HG02981 (cell line): ENCODE measurements around the gene SSBP3.

ENCODE experiments used
- ATAC-seq: cut with Tn5 transposase; IDR thresholded peaks from one replicate; pipeline ENCODE4 v1.9.1; 2021; ENCODE audit warnings: mild to moderate bottlenecking, moderate library complexity; ENCODE audit not compliant: unreplicated experiment

Gene SSBP3

DNA sequence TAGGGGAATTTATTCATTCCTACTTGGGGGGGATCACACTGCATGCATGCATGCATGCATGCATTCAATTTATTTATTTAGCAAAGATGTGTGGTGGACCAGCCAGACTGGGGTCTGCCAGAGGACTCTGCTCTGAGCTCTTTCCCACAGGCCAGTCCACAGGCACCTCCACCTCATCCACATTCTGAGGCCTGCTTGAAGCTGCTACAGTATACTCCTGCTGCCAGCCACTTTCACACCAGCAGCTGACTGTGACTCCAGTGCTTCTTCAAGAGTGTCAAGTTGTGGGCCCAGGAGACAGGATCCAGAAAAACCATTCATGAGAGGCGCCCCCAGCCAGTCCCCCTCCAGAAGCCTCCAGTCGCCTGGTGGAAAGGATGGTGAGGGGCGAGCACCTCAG, 30.9 kb downstream of the SSBP3 start:
- no peak for ATAC-seq

DNA sequence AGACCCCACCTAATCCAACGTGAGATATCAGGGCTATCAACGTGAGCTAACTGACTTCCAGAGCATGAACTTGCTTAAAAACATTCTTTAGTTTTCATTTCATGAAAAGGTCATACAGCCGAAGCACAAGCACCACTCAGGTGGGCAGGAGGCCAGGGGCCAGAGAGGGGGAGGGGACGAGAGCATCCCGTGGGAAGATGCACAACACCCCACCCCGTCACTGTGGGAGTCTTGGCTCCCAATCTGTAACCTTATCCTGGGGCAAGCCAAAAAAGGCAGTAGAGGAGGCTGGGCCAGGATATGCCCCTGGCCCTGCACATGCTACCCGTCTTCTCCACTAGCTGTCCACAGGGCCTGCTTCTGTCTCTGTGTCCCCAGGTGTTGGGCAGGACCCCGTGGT, 31.4 kb downstream of the SSBP3 start:
- no peak for ATAC-seq

DNA sequence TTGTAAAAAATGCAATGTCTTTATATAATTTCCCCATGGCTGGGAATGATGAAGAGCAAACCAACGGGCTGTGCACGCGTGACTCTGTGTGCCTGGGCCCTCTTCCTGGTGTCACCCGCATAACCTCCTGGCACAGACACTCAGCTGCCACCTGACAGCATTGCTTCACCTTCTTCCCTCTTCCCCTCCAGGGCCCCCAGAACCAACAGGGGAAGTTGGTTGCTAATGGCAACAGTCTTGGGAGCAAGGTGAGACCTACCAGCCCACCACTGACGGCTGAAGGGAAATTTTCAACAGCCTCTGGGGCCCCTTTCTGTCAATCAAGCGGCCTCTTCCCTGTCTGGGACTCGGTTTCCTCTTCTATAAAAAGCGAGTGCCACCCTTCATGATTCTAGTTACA, 33.2 kb downstream of the SSBP3 start:
- no peak for ATAC-seq

DNA sequence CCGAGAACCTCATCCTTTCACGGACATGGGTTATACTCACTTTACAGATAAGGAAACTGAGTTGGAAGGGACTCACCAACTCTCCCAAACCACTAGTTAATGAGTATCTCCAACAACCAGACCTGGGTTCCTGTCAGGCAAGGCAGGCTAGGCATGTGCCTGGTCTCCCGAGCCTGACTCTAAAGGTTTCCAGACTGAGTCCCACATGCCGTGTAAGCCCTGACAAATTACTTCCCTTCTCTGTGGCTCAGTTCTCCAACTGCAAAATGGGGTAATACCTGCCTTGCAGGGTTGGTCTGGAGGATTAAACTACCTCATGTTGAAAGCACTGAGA, 34.3 kb downstream of the SSBP3 start:
- ATAC-seq, result peak; percentile 37

DNA sequence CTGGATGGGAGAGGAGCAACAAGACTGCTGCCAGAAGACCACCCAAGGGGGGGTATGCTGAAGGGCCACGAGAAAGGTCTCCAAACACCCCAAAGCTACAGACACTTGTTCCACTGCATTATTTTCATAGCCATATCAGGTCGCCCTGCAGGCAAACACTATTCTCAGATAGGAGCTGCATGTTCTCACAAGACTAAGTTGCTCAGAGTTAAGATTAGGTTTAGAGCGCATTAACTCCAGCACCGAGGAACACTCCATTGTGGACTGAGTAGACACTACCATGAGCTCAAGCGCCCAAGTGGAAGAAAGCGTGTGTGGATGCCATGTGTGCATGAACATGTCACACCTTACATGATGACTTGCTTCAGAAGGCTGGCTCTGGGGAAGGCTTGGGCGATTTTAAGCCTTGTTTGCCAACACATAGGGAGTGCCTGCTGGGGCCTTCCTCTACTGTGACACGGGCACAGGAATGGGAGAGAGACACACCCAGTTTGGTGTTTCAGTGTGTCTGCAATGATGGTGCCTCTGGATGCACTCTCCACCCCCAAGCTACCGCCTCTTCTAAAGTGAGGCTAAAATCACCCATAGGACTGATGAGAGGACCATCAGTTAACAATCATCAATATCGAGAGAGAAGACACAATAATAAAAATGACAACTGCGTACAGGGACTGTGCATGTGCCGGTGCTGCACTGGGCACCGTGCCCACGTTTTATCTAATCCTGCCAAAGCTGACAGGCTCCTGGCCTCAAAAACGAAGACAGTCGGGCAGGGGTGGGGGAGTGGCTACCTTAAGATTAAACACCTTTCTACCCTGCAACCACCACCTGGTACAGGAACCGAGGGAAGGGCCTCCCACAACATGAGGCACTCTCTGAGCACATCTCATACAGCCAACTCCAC, 34.9 kb downstream of the SSBP3 start:
- no peak for ATAC-seq

DNA sequence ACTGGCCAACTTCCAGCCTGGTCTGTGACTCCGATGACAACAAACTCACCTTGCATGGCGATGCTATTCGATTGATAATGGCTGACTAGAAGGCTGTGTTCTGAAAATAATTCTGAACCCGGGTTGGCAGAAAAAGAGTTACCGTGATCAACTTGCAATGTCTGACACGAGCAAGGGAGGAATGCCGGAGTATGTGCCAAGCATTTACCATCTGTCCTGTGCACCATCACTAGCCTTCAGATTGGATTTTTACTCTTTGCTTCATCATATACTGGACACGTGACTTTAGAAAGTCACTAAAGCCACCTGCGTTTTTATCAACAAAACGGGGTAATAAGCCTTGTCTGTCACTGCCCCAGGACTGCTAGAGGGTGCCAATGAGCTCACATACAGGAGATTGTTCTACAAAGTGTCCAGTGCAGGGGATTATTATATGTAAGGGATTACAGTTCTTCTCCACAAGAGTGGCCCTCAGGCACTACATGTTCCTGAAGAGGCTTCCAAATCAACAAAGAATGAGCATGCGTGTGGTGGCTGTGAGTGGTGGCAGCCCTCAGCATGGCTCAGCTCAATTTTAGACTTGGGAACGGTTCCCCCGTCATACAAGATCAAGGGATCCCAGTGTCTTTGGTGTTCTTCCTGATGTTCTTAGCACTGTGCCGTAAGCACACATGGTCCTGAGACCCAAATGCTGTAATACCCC, 35.8 kb downstream of the SSBP3 start:
- ATAC-seq, result no peak

DNA sequence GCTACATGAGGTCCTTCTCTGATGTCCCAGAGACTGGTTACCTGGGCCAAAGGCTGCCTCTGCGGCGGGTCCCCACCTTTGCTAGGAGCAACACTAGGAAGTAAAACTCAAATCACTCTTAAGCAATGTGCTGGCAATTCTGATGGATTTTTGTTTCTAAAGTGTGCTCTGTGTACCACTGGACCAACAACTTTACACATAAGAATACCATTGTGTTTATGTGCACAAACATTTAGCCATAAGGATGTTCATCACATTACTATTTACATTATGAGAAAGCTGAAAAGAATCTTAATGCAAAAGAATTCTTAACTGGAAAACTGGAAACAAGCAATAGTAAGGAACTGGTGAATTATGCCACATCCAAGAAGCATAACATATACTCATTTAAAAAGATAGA, 38.6 kb downstream of the SSBP3 start:
- ATAC-seq, result no peak

DNA sequence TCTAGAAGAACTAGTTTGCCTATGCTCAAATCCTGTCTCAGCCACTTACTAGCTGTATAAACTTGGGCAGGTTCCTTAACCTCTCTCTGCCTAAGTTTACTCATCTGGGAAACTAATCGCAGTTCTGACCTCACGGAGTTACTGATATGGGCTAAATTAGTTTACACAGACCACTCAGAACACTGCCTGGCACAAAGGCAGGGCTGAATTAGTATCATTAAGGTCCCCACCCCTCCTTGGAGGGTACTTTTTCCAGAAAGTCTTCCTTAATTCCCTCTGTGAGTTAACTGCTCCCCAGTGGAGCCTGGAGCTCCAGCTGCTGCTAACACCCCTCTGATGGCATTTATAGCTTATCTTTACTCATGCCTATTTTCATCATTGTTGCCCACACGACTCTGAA, 40.3 kb downstream of the SSBP3 start:
- no peak for ATAC-seq

DNA sequence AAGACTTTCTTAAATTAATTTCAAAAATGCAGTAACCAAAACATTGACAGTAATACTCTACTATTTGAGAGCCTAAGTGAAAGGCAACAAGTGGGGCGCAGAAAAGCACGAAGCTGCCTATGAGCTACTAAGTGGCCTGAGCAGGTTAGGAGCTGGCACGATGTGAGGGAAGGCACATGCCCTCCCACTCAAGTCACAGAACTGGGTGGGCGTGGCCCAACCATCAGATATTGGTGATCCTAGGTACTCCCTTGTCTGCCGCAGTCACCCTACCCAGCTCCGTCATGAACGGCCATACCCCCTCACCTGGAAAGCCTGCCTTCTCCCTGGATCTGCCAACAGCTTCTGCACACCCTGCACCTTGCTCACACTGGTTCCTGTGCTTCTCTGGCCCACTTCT, 40.8 kb downstream of the SSBP3 start:
- no peak for ATAC-seq

DNA sequence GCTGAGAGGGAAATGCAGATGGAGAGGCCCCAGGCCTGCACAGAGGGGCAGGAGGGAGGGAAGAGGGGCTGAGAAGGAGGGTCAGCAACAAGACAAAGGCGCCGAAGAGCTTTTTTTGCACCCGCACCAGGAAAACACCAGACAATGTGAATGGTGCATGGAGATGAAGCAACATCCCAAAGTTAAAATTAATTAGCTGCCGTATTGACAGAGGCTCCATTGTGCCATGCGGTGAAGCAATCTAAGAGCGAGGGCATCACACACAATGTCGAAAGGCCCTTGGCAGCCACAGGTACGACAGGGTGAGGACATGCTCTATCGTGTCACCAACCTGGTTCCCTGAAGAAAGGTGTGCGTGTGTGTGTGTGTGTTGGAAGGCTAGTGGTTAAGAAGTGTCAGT, 41.2 kb downstream of the SSBP3 start:
- no peak for ATAC-seq

DNA sequence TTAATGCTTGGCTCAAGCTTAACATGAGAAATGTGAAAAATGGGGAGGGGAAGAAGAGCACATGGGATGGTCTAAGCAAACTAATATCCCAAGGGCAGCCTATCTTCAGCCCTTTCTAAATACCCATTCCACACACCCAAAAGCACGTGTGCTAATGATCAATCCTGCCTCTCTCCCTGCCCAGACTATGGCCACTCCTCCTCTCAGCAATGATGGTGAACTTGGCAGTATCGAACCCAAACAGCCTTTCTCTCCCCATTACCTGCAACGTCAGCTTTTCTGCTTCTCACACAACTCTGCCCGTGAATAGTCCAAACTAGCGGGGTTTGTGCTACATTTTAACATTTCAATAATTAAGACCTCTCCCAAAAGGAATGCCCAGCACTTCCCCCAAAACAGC, 41.6 kb downstream of the SSBP3 start:
- no peak for ATAC-seq

DNA sequence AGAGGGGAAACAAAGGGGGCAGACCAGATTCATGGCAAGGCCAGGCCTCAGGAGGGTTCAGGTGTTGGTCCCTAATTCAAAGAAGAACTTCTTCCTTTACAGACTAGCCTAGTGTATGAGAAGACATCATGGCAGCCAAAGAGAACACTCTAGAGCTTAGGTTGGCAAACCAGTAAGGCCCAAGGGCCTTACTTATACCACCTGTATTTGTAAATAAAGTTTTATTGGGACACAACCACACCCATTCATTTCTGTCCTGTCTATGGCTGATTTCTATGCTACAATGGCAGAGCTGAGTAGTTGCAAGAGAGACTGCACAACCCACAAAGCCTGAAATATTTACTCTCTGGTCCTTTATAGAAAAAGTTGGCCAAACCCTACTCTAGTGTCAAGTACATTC, 42.3 kb downstream of the SSBP3 start:
- ATAC-seq, result no peak

DNA sequence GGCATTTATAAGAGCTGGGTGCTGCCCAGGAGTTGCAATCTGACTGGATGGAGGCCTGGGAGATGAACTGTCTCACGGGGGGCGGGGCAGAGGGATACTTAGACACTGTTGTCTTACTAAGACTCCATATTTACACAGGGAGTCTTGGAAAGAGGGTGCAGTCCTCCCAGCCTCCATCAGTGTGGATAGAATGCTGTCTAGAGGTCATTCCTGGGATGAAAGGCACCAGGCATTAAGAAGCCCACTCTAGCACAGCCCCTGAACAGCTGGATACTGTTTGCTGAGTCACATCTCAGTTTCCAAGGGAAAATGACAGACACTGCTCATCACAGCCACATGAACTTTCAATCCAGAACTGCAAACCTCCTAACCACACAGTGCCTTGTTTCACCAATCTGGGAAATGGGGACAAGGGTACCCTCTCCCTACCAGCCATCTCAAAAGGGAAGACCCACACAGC, 43.3 kb downstream of the SSBP3 start:
- ATAC-seq, result no peak

DNA sequence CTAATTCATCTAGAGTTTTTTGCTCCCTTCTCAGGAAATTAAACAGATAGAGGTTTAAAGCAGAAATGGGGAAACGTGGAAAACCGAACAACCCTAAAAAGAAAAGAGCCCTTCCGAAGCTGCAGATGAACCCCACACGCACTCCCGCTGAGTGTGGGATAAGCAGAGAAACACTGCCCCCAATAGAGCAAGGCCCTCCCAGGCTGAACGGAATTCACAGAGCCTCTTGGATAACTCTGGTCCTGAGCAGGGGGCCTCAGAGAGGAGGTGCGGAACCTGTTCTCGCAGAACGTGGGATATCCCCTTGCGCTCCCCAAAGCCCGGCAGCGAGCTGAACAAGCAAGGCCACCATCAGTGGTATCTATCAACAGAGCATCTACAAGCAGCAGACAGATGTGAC, 44.9 kb downstream of the SSBP3 start:
- no peak for ATAC-seq

DNA sequence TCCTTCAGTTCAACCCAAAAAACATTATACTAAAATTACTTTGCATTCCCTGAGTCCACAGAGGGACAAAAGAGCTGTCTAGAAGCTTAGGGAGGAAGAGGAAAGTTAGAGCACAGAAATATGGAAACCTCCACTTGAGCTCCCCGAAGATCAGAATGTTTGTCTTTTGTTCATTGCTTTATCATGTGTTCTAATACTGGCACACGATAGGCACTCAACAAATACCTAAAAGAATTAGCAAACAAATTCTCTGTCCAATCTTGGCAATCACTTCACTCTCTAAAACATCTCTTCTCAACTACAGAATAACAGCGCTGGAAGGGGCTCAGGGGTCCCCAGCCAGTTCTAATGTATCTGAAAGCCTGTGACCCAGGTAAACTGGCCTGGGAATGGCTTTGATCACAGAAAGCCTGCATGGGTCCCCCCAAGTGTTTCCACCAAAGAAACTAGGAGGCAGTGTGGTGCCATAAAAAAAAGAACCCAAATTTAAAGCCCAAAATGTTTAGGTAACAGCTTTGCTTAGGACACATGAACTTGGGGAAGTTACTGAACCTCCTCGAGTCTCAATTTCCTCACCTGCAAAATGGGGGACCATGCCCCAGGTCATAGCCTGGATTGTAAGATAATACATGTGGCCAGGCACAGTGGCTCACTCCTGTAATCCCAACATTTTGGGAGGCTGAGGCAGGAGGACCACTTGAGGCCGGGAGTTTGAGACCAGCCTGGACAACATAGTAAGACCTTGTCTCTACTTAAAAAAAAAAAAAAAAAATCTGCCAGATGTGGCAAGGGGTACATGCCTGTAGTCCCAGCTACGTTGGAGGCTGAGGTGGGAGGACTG, 45.8 kb downstream of the SSBP3 start:
- no peak for ATAC-seq

DNA sequence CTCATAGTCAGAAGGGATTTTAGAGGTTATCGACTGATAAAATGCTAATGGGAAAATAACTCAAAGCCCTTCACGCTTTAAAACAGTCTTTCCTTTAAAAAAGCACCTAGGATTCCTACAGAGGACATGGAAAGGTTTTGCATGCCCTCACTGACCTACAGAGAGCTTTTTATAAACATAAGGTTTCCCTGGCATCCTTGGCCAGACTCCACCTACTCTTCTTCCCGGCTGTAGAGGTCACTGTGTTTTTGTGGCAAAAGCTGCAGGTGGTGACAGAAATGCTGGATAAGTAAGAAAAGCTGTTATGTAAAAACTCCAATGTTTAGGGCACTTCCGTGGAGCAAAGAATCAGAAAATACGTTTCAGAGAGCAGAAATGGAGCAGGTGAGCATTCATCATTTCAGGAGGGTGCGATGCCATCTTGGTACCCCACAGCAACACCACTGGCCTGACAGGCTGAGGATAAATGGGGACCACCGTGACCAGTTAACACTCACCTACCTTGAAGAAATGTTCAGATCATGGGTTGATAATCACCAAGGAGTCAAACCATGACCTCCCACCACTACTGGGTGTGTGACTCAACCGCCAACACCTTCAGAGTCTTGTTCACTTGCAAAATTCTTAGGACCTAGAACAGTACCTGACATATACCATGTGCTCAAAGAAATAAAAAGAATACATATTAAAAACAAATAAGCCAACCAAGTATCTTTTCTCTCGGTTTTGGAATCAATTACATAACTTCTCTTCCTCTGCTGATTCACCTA, 46.6 kb downstream of the SSBP3 start:
- ATAC-seq, result no peak

DNA sequence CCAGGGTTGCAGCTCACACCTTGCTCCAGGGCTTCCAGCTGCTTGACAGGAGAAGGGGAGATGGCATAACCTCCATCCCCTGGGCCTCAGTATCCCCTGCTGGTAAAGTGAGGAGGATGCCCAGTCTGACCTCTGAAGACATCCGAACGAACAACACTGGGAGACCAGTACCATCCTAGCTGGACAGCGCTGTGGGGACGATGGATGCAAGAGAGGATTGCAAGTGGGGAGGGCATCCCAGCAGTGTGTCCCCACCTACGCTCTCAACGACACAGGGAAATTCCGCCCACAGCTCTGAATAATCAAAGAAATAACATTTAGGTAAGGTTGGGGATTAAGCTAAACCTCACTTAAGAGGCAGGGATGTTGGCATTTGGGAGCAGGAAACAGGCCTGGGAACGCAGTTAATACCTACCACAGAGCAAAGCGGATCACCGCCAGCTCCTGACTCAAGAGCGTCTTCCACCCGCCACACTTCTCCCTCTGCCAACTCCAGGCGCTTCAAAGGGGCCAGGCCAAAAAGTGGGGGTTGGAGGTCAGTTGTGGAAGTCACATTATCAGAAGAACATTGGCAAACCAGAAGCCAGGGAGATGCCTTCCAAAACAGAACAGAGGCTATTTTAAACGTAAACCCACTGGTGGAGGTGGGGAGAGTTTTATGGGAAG, 47.6 kb downstream of the SSBP3 start:
- no peak for ATAC-seq

DNA sequence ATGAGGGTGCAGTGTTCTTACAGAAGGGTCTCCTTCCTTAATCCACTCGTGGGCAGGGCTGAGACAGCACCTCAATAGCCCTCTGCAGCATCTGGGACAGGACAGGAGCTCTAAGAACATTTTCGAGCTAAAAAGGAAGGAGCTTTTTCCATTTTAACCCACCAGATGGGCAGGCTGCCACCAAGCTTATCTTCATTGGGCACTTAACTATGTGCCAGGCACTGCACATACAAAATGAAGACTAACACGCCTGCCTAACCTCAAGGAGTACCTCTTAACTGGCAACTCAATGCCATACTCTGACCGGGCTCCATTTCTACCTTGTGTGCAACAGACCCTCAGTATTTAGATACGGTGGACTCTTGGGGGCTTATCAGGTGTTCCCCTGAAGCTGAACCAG, 48.2 kb downstream of the SSBP3 start:
- ATAC-seq, result no peak

DNA sequence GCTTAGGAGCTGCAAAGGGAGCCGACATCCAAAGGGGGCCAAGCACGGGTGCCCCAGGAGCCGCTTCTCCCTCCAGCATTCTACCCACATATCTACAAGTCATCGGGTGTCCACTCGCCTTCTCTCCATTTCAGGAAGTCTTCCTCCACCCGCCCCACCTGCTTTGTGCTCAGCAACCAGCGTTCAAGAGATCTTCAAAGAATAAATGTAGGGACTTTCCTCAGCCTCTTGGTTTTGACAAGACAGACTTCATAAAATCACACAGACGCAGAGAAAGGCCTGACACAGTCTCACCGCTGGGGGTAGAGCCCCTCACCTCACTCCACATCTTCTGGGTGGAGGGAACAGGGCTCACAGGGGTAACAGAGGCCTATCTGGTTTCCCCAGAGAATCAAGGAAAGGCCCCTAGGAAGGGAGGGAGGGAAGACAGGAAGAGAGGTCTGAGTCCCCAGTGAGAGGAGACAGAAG, 49.5 kb downstream of the SSBP3 start:
- ATAC-seq, result peak; percentile 49
